ENCODE measurements around the gene PAX2.
A peak's percentile ranks its signal among the peaks of the same experiment; 100 is the strongest.

PAX2 gene

DNA sequence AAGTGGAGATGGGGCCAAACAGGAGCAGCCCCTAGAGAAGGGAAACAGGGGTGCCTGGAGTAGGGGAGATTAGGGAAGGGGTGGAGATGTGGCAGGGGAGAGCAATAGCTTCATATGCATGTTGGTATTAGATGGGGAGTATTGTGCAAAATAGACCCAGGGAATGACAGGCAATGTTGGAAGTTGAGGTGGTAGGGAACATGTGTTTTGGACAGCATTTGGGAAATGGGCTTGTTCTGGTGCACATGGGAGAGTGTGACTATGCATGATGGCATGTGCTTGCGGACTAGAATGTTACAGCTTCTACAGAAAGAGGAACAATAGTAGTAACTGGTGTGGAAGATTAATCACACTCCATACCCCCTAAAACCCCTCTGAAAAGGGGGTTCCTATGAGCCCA, 10.4 kb downstream of the PAX2 start:
- no peak for DNase-seq (ENCODE audit: low read depth)

DNA sequence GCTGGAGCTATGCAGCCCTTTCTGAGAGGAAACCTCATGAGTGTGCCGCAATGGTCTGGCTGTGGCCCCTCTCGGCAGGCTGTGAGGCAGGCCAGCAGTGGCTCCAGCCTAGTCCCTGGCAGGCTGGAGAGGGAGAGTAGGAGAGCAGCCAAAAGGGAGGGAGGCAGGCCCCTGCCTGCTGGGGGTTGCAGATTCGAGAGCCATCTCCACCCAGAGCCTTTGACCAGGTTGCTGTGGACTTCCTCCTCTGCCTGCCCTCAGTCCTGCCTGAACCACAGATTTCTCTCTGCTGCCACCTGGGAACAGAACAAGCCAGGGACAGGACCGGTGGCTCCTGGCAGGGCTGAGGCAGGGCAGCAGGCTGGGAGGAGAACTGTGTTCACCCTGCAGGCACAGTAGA, 13.9 kb downstream of the PAX2 start:
- no peak for DNase-seq (ENCODE audit: low read depth)

DNA sequence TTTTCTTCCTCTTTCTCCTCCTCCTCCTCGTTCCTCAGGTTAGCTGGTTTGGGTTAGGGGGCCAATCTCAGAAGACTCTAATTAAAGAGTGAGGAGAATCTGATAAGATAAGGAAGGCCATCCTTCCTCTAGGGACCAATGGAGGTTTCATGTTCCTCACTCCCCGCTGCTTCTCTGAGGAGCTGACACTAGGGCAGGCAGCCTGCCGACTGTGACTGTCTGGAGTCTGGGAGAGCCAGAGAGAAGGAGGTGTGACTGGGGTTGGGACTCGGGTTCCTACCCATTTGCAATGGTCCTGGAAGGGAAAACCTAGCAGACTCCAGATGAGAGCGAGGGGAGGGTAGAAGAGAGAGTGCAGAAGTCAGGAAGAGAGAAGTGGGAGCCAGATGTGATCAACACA, 15.3 kb downstream of the PAX2 start:
- no peak for DNase-seq (ENCODE audit: low read depth)

- DNase-seq (ENCODE audit: low read depth) = no peak
These were observed 15.8 kb downstream of the PAX2 start for GRCh38 chr10:100761191-100761590.

DNA sequence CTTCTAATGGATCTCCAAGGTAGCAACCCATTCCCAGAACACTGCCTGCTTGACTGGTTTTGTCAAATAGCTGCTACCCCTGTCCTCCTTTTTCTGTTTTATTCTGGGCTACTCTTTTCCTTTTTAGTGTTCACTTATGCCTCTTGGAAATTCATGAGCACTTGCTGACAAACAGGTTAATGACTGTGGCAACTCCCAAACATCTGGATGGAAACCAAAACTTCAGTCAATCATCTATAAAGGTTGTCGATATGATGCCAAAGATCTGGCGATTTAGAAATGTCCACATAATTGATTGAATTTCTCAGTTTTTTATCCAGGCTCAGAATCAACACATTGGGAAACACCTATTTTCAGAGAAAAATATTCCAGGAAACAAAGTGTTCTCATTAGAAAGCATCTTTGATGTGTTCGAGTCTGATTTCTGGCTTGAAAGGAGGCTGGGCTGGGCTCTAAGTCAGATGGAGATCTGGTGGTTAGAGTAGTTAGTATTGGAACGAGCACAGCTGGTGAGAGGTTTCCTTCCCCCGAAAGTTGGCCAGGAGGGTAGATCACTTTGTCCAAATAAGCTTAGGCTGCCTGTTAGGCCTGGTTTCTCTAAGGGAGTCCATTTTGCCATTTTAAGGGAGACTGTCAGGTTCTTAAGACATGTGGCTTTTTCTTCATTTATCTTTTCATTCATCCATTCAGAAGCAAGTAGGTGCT, 17.8 kb downstream of the PAX2 start:
- no peak for DNase-seq (ENCODE audit: low read depth)

GRCh38 chr10:100766693-100767421, 21.5 kb downstream of the PAX2 start:
- no peak for DNase-seq (ENCODE audit: low read depth)

DNA sequence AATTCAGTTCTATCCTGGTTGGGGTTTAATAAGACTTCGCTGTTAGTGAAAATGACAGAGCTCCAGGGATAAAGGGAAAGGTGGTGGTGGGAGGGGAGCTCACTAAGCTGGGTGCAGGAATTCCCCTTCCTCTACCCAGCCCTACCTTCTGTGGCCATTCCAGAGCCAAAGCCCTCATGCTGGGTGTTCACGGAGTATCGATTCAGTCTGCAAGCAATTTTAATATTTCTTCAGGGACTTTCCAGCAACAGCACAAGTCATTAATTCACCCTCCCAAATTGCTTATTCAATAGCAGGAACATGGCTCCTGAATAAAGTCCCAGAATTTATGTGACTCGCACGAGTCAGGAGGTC, 22.0 kb downstream of the PAX2 start:
- no peak for DNase-seq (ENCODE audit: low read depth)

DNA sequence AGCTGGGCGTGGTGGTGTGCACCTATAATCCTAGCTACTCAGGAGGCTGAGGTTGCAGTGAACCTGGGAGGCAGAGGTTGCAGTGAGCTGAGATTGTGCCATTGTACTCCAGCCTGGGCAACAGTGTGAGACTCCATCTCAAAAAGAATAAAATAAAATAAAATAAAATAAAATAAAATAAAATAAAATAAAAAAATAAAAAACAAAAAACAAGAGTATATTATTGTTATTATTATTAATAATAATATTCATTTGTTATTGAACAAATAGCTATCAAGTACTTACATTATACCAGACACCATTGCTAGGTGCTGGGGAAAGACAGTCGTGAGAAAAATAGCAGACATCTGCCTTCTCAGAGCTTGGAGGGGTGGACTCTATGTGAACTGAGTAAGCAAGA, 24.1 kb downstream of the PAX2 start:
- no peak for DNase-seq (ENCODE audit: low read depth)

- no peak for DNase-seq (ENCODE audit: low read depth)
These were observed 28.3 kb downstream of the PAX2 start for GRCh38 chr10:100773646-100774045.

DNA sequence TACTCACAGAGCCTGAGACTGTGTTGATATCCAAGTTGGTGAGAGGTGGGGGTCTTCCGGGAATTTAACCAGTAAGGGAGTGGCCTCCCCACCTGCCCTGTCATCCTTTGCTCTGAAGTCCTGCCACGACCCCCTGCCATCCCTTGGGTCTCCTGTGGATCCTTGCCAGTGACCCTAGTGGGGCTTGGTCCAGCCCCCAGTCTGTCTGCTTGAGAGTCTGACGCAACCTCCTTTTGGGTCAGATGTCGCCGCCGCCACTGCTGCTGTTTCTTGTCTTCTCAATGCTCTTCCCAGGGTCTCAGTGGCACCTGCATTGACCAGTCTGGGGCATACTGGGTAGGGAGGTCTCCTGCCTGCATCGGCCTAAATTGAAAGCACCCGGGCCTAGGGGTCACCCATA, 28.8 kb downstream of the PAX2 start:
- no peak for DNase-seq (ENCODE audit: low read depth)

GRCh38 chr10:100774876-100775275, 29.5 kb downstream of the PAX2 start:
- DNase-seq (ENCODE audit: low read depth) = no peak

DNA sequence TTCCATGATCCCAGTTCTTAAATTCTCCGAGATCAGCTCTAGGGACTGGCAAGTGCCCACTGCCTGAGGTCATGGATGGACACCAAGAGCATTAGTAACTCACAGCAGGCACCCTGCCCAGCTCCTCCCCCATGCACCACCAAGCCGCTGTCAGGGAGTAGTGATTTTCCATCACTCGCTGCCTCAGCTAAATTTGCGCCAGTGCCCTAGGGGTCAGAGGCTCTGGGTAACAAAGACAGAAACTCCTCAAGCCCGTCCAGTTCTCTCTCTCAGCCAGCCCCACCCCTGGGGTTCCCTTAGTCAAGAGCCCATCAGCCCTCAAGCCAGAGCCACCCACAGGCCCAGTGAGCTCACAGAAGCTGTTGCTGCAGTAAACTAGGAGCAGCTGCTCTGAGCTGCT, 30.0 kb downstream of the PAX2 start:
- peak; percentile 15 for DNase-seq (ENCODE audit: low read depth)

- no peak for DNase-seq (ENCODE audit: low read depth)
These were observed 30.5 kb downstream of the PAX2 start for GRCh38 chr10:100775871-100776270.

DNA sequence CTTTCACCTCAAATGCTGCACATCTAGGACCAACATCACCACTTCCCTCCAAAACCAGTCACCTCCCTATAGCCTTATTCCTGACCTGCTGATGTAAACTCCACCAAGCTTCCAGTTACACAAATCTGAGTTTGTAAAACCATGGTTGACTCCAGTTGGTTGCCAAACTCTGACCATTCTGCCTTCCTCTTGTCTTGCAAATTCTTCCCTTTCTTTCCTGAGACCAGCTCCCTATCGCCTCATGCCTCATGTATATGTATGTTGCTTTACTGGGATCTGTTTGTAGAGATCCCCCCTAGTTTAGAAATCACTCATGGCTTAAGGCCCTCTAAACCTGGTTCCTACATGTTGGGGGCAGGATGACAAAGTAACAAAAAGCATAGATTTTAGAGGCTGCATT, 31.3 kb downstream of the PAX2 start:
- no peak for DNase-seq (ENCODE audit: low read depth)

DNA sequence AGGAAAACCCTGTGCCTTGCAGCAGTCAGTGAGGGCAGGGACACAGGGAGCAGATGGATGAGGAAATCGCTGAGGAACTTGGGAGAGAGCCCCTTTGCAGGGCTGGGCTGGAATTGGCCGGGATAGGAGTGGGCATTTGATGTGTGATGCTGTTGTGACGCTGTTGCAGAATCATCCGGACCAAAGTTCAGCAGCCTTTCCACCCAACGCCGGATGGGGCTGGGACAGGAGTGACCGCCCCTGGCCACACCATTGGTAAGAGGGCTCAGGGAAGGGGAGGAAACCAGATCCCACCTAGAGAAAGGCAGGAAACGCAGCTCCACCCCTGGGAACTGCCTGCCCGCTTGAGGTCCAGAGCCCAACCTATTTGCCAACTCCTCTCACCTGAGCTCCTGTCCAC, 33.9 kb downstream of the PAX2 start:
- no peak for DNase-seq (ENCODE audit: low read depth)

DNA sequence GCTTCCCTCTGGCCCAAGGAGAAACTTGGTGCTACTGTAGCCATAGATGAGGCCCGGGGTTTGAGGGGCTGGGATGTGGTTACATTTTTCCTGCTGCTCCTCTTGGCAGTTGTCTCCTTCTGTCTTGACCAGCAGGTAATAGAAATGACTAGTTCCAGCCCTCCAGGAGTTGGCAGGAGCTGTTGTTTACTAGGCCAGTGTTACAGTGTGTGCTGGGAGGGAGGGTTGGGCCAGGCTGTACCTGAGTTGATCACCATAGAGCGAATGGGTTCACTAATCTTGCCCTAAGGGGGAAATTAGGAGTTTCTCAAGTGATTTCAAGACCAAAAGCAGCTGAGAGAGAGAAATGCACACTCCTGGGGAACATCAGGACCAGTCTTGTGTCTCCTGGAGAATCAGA, 34.9 kb downstream of the PAX2 start:
- DNase-seq (ENCODE audit: low read depth) = no peak

- DNase-seq (ENCODE audit: low read depth) = no peak
These were observed 35.8 kb downstream of the PAX2 start for GRCh38 chr10:100781145-100781665.

DNA sequence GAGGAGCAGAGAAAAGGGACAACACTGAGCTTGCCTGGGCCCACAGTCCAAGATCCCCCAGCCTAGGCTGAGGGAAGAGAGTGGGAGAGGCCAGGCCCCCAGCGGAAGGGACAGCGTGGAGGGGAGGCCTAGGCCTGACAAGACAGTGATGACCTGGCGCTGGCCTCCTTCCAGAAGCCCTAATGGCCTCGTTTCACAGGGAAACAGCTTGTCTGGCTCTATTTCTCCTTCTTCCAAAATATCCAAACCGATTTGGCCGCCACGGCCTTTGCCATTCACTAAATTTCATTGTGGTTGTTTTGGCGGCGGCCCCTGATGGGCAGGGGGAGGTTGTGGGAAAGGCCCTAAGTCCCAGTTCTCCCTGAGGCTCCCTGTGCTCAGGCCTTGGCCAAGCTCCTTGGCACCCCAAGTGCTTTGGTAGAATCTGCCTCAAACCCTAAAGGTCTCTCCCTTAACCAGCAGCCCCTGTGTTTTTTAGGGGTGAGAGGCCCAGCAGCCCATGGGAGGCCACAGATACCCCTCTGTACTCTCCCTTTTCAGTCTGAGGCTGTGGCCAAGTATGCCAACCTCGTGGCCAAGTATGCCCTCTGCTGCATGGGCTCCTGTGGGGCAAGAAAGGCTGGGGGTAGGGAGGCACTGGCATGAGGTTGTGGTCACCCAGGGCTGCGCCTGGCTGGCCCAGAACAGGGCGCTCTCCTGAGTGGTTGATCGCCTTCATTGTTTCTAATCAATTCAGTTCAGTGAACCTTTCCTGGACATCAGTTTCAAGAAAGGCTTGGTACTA, 37.3 kb downstream of the PAX2 start:
- no peak for DNase-seq (ENCODE audit: low read depth)

DNA sequence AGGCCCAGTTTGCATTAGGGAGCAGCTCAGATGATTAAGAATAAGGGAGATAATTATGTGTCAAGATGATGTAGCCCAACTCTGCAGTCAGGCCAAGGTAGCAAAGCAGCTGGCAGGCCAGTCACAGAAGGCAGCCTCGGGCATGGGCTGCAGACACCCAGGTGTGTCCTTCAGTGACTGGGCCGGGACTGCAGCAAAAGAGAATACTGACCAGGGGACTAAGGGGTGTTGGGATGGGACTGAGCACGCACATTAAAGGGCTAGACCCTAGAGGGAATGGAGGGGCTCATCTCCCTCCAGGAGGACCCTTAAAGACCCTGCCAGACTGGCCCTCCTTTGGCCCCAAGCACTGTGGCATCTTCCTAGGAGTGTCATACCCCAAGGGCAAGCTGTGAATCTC, 38.7 kb downstream of the PAX2 start:
- no peak for DNase-seq (ENCODE audit: low read depth)

GRCh38 chr10:100786591-100786990, 41.2 kb downstream of the PAX2 start:
- no peak for DNase-seq (ENCODE audit: low read depth)

DNA sequence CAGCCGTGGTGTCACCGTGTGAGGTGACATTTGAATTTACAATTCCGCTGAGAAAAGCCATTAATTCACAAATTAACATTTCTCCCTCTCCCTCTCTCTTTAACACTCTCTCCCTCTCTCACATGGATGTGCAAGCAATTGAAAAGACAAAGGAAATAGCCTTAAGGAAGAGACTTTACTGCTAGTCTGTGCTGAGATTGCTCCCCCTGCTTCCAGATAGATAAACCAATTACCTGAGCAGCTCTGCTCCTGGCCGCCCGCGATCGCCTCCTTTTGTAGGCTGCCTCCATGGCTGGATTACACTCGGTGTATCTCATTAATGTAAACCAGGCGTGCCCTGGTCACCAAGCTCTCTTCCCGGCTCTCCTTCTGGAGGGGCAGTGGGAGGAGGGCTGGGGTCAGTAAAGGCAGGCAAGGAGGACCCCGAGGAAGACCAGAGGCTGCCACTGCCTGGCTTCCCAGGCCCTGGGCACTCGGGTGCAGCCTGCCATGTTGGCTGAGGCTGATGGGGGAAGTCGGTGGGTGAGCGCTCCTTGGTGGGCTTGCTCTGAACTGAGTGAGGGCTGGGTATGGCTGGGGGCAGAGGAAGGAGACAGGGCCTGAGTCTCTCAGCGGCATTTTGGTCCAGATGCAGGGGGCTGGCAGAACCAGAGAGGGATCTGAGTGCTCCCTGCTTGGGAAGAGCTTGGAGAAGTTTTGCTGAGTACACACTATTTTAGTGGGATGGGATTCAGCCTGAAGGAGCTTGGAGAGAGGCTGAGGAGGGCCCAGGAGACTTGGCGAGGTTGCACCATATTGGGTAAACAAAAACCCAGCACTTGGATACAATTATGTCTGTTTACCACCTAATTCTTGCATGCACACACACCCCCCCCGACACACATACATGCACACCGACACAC, 42.9 kb downstream of the PAX2 start:
- DNase-seq (ENCODE audit: low read depth) = no peak

DNA sequence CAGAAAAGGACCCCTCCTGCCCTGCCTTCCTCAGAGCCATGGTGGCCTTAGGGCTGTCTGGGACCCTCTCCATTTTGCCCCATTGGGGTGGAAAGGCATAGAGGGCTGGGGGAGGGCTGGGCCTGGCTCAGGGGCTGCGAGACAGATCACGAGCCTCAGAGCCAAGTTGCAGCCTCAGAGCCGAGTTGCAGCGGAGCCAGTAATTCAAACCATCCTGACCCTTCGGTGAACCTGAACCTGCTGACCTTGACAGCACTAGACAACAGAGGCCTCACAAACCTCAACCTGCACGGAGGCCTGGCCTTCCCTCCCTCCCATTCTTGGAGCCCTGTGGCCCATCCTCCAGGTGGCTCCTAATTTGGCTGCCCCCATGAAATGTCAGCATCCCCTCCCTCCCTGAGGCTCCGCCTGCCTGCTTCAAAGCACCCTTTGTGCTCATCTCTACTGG, 45.4 kb downstream of the PAX2 start:
- no peak for DNase-seq (ENCODE audit: low read depth)
